Upper lobe of left lung (tissue), 4 donors: ENCODE results near the gene MALRD1.

Experiments used
- CTCF ChIP-seq, 6 experiments: fragments of 450-650 bp in 4 of 6; fragments of 200-600 bp in 2 of 6; sonication (generic) in 2 of 6; IDR thresholded peaks; one replicate each; pipeline ENCODE4 v1.5.1; 2016 to 2019; ENCODE audit warnings: antibody characterized with exemption in 6 of 6
- EP300 ChIP-seq, 4 donors: sonication (generic); formaldehyde crosslinking; IDR thresholded peaks; one replicate each; pipeline ENCODE4 v1.5.1; 2017; ENCODE audit warnings: antibody characterized with exemption in 4 of 4, control low read depth in 2 of 4
- POLR2A ChIP-seq, 4 donors: fragments of 450-650 bp; IDR thresholded peaks; one replicate each; pipeline ENCODE4 v1.5.1; 2016 to 2017; ENCODE audit warnings: antibody characterized with exemption in 4 of 4, mild to moderate bottlenecking in 2 of 4

GRCh38 chr10:19750972-19751371 lies 702.4 kb downstream of the MALRD1 start:
- TF ChIP-seq CTCF (IDR thresholded peaks at IDR 0.05) (no peak), EP300 (IDR thresholded peaks at IDR 0.05) (no peak), POLR2A (IDR thresholded peaks at IDR 0.05) (no peak)
